Esophagus muscularis mucosa (tissue), 3 donors: Measurements from ENCODE around the gene SMKR1.

Experiments
- POLR2A ChIP-seq: fragments of 450-650 bp; IDR thresholded peaks from one replicate; pipeline ENCODE4 v1.6.1; 2017; ENCODE audit warnings: antibody characterized with exemption, moderate library complexity, mild to moderate bottlenecking, low read depth
- POLR2AphosphoS5 ChIP-seq, 2 donors: sonication (generic); formaldehyde crosslinking; IDR thresholded peaks; one replicate each; pipeline ENCODE4 v1.6.1; 2017; ENCODE audit warnings: antibody characterized with exemption in 2 of 2
- TF ChIP-seq, protein P1 (sequence below), 3 experiments: fragments of 200-600 bp in 2 of 3; fragments of 450-650 bp in 1 of 3; sonication (generic) in 2 of 3; IDR thresholded peaks; one replicate each; pipeline ENCODE4 v1.5.1; 2017 to 2019; ENCODE audit warnings: antibody characterized with exemption in 3 of 3, mild to moderate bottlenecking in 2 of 3, moderate library complexity in 1 of 3

DNA sequence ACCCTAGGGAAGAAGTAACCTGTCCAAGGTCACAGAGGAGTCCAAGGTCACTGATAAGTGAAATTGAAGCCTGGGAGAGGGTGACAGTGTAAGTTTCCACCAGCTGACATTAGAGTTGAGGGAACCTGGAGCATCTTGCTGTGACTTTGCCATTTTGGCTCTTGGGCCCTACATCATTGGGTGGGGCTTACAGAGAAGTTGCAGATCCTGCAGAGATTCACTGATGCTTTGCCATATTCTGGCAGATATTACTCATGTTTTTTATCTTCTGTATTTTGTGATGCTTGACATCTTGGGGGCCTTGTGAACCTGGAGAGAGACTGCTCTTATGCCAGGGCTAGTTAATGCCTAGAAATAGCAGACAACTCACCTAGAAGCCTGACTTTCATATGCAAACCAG, 36.5 kb downstream of the SMKR1 start:
- TF ChIP-seq, protein P1, sequence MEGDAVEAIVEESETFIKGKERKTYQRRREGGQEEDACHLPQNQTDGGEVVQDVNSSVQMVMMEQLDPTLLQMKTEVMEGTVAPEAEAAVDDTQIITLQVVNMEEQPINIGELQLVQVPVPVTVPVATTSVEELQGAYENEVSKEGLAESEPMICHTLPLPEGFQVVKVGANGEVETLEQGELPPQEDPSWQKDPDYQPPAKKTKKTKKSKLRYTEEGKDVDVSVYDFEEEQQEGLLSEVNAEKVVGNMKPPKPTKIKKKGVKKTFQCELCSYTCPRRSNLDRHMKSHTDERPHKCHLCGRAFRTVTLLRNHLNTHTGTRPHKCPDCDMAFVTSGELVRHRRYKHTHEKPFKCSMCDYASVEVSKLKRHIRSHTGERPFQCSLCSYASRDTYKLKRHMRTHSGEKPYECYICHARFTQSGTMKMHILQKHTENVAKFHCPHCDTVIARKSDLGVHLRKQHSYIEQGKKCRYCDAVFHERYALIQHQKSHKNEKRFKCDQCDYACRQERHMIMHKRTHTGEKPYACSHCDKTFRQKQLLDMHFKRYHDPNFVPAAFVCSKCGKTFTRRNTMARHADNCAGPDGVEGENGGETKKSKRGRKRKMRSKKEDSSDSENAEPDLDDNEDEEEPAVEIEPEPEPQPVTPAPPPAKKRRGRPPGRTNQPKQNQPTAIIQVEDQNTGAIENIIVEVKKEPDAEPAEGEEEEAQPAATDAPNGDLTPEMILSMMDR (IDR thresholded peaks at IDR 0.05), result no peak
- no peak for TF ChIP-seq POLR2A
- no peak for TF ChIP-seq POLR2AphosphoS5 (IDR thresholded peaks at IDR 0.05)
